ENCODE results near the gene PREP.
"Not testable (repeated sequence)": the region's sequence is repeated elsewhere in the genome, so short reads cannot be mapped to it uniquely, and the experiment has no call there.

PREP gene

GRCh38 chr6:105259913-105260889 lies 142.7 kb downstream of the PREP start:
- no peak for DNase-seq

- no peak for DNase-seq
Measured at GRCh38 chr6:105258816-105259215, 144.1 kb downstream of the PREP start.

GRCh38 chr6:105257340-105257739 lies 145.5 kb downstream of the PREP start:
- no peak for DNase-seq

- DNase-seq, result no peak
Measured at GRCh38 chr6:105256619-105257018, 146.3 kb downstream of the PREP start.

- no peak for DNase-seq
Measured at GRCh38 chr6:105253787-105254186, 149.1 kb downstream of the PREP start.

- DNase-seq, result no peak
Measured at GRCh38 chr6:105251689-105252088, 151.2 kb downstream of the PREP start.

- DNase-seq, result no peak
Measured at GRCh38 chr6:105250533-105250932, 152.3 kb downstream of the PREP start.

GRCh38 chr6:105243487-105243886 lies 159.4 kb downstream of the PREP start:
- no peak for DNase-seq

GRCh38 chr6:105235155-105235554 lies 167.7 kb downstream of the PREP start:
- no peak for DNase-seq

- DNase-seq, result not testable (repeated sequence)
Measured at GRCh38 chr6:105231771-105232170, 171.1 kb downstream of the PREP start.

All from stimulated activated naive CD4-positive, alpha-beta T cell (primary cell).